Ramos (cell line): ENCODE measurements around the gene MTA2.
"Not testable (repeated sequence)": the region's sequence is repeated elsewhere in the genome, so short reads cannot be mapped to it uniquely, and the experiment has no call there.

Source experiments
- in situ Hi-C: fragments of 300-500 bp; cut with MboI; formaldehyde crosslinking; loops from one replicate; pipeline ENCODE4 v1.14.3; 2022; ENCODE audit warnings: low sequenced_read_pairs; ENCODE audit not compliant: unreplicated experiment

The MTA2 gene

DNA sequence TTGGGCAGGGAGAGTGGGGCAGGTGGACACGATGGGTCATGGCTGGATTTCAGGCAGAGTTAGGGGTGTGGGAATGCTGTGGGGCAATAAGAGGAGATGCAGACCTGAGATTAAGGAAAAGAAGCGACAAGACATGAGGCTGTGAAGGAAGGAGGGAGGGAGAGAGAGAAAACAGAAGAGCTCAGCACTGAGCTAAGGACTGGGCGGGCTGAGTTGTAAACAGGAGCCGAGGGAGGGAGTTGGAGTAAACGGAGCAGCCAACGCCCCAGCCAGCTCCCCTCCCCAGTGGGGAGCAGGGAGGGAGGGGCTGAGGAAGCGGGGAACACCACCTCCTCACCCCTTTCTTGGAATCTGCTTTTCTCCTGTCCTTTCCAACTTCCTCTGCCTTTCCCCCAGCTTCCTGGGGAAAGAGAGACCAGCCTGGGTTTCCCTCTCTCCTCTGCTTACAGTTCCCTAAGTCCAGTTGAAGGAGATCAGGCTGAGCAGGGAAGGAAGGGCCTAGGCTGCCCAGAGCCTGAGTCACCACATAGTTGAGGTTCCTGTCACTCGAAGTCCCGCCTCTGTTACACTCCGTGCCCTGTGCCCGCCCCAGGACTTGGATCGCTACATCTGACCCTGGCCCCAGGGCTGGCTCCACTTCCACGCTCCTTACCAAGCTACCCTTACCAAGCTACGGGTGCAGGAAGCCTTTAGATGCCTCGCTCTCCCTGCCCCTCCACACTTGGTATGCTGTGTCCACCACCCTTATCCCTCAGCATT lies 48.4 kb downstream of the MTA2 start:
- in situ Hi-C loops, result no loop called here

DNA sequence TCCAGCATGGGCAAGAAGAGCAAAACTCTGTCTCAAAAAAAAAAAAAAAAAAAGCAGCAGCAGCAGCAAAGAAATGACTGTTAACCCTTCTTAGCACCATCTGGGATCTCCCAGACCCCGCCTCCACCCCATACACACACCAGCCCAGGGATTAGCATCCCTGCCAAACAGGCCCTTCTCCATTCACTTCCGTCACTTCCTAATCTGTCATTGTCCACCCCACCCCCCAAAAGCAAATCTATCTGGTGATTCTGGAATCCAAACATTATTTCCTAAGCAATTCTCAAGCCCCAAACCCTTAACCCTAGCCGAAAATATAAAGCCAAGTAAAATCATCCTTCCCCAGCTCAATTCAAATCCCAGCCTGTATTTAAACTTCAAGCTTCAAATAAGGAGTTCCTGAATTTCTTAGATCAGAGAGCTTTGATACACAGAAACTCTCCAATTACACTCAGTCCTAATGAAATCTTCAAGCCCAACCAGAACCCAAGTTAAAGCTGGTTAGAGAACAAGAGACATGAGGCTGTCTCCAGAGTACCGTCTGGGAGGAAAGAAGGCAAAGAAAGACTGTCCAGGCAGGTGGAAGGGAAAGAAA lies 49.1 kb downstream of the MTA2 start:
- in situ Hi-C loops, result no loop called here

DNA sequence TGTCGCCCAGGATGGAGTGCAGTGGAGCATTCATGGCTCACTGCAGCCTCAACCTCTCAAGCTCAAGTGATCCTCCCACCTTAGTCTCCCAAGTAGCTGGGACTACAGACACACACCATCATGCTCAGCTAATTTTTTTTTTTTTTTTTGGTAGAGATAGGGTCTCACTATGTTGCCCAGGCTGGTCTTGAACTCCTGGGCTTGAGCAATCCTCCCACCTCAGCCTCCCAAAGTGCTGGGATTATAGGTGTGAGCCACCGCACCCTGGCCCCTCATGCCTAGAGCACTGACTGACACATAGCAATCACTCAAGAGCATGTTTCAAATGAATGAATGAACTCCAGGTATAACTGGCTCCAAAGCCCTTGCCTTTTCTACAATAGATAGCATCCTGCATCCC lies 51.2 kb downstream of the MTA2 start:
- in situ Hi-C loops, result not testable (repeated sequence)

DNA sequence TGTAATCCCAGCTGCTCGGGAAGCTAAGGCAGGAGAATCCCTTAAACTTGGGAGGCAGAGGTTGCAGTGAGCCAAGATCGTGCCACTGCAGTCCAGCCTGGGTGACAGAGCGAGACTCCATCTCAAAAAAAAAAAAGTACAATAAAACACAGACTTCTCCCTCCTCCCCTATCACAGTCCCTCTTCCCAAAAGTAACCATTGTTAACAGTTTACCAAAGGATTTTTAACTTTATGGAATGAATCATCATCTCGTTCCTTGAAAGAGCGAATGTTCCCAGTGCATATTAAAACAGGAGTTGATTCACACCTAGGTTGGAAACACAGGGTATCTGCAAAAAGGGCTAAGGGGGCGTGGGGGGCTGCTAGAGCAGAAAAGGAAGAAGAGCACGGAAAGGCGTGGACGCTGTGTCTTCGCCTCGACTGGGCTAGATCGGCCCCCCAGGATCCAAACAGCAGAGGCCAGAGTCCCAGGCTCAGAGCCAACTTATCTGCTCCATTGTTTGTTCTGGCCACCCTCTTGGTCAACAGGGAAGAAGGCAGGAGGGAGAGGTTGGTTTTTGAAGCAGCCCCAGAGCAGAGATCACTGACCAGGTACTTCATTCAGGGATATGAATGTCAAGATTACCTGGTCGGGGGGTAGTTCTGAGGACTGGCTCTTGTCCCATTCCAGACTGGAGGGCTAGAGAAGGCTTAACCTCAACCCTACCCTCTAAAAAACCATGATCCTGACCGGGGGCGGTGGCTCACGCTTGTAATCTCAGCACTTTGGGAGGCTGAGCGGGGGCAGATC lies 52.9 kb downstream of the MTA2 start:
- in situ Hi-C loops, result no loop called here

DNA sequence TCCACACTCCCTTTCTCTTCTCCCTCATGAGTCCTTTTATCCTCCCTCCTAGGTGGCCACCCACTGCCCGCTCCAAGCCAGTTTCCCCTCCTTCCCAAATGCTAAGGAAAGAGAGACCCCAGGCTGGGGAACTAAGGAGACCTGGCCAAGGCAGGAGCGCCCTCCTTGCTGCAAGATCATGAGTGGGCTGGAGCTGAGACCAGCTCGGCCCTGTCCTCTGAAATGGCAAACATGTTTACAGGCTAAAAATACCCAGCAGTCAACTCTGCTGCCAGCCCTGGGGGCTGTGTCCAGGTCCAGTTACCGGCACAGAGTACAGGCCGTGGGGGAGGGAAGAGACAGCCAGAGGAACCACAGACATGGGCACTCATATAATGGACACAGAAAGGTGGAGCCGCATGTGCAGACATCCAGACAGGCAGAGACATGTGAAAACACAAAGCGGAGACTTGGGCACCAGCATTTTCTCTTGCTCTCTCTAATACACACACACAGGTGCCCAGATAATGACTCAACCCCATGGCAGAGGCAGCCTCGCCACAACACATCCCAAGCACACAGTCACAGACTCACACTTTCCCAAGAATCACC lies 53.9 kb downstream of the MTA2 start:
- in situ Hi-C loops, result no loop called here

DNA sequence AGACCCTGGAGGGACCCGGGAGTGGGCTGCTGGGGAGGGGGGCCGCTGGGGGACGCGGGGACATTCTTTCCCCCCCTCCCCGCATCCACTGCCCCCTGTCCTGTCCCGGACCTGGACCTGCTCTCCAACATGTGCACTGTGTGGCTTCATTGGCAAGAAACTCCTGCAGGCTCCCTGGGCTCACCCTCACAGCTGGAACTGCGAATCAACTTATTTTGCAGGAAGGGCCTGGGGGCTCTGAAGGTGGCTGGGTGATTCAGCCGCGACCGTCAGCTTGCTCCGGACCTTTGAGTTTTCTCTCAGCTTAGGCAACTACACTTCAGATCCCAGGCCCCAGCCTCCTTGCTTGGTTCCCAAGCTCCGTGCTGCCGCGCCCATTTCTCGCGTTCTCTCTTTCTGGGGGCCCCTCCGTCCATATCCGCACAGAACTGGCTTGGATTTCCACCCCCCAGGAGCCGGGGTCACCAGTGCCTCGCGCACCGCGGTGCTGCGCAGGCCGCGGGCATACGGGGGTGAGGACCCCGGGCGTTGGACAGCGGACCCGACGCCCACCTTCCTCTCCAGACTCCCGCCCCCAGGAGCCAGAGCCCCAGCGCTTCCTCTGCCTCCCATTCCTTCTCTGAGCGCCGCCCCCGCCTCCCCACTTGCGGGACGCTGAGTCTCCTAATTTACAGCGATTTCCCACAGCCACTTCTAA lies 54.6 kb downstream of the MTA2 start:
- in situ Hi-C loops, result no loop called here

DNA sequence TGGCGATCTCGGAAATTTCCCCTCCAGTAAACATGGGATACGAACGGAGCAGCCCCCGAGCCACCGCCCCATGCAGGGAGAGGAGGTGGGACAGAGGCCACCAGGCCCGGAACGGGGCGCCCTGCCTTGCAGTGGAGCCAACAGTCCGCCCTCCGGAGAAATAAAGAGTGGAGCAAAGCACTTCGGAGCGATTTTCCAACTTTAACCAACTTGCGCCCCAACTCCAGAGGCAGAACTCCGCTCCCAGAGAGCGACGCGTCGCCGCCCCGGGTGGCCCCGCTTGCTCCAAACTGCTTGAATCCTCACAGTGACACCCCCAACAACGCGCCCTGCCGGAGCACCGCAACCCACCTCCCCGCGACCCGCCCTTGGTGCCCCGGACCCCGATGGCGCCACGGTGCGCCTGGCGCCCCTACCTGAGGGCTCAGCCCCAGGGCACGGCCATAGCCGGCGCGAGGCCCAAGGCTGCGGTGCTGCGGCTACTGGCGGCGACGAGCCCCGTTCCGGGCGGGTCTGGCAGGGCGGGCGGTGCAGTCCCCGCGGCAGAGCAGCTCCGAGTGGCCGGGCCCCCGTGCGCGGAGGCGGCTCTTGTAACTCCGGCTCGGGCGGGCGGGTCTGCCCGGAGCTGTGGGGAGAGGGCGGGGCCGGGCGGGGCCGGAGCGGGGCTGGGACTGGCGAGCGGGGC lies 55.3 kb downstream of the MTA2 start, which contains the start of gene AHNAK:
Gene AHNAK, minus strand, starts transcription at position 563 of the 685 bp plus-strand sequence. CDS start 10,708 bp downstream, outside the sequence.
- in situ Hi-C loops, result no loop called here

DNA sequence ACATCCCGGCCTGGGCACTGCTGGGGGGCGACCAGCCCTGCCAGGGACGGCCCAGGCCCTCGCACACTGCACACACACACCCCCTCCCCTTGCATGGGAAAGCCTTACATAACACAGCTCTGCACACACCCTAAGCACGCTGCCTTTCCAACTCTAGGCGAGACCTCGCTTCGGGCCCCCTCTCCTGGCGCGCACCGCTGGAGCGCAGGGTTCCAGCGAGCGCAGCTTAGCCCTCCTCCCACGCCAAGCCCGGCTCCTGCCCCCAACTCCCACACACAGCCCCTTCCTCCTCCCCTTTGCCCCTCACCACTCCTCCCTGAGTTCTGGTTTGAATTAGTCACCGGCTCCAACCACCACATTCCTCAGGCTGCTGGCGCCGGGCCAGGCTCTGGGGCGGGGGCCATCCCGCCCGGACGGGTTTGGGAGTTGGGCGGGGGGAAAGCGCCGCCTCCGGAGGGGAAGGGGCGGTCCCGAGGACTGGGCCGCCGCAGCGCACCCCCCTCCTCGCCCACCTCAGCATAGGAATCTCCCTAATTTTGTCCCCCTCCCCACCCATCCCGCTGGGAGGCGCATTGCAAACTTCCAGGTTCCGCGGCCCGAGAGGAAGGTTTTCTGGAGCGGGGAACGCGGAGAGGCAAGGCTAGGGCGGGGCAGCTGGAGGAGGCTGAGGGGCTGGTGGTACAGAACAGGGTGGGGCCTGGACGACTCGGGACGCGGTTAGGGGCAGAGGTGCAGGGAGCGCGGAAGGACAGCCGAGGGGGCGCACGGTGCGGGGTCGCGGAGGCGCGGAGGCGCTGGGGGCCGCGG lies 56.0 kb downstream of the MTA2 start:
- in situ Hi-C loops, result no loop called here

DNA sequence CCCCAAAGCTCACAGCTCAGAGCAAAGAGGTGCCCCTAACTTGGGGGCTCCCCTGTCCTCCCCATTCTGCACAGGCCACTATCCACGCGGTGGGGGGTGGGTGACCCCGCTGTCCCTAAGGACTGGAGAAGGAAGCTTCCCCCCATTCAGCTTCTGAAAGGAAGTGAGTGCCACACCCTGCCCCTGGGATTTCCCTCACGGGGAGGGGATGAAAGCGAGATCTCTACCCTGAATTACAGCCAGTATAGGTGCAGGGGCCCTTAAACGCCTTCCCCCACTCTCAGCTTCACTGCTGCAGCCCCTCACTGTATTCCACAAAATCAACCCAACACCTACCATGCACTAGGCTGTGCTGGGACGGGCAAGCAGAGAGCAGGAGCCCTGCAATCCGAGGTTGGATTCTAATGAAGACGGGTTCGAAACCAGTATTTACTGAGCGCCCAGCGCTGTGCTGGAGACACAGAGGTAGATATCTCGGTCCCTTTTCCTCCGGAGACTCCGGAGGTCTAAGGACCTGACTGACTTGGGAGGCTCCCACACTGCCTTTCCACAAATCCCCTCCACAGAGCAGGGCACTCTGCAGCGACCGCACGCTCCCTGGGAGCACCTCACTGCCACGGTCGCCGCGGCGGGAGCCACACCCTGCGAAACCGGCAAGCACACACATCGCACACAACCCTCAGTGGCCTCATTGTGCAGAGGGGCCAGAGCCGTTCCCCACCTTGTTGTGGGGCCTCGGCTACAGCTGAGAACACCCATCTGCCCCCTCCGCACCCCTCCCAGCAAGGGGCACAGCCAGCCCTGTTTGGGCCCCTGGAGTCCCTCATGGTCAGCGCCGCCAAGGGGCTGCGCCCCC lies 56.9 kb downstream of the MTA2 start:
- in situ Hi-C loops, result no loop called here

DNA sequence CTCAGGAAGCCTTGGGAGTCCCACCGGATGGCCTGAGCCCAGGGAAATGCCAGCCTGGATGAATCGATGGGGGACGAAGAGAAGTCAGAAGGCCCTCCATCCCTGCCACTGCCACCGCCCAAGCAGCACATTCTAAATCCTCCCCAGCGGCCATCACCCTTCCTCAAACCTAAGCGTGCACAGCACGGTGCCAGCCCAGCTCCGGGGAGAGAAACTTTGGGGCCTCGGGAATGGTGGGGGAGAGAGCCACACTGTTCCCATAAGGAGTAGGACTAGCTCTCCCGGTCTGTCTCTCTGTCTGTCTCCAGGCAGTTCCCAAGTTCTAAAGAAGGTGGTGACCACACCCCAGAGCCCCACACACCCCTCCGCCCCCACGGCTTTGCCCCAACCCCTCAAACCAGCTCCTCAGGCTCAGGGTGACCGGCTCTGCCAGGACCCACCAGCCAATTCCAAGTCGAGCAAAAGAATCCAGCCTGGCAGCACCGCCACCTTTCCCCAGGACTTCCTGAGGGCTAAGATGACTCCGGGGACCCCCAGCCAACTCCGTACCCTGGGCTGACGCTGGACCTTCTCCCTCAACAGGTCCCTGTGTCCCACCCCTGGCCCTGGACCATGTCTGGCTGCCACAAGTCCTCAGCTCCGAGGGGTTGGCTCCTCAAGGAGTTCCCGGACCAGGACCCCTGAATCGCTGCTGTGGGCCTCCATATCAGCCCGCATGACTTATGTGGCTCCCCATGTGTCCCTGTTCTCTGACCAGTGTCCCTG lies 57.8 kb downstream of the MTA2 start:
- in situ Hi-C loops, result no loop called here
